ENCODE data around the gene CD163L1.

The CD163L1 gene

GRCh38 chr12:7444076-7444475 lies at the start of gene CD163L1:
Gene CD163L1, minus strand, starts transcription at chr12:7444153. Its CDS starts 26 bp downstream, at chr12:7444127.
- Histone ChIP-seq H3K36me3 (ENCODE audit: insufficient read depth, low read length) (no peaks in the 10 kb centered on the region), H3K4me3 (ENCODE audit: low read depth in 1 of 2, low read length in 2 of 2) (no peak within 1 kb of the TSS)
- ATAC-seq (ENCODE audit: insufficient read depth, low read depth), result no peak

GRCh38 chr12:7493006-7493405 lies 49.1 kb upstream of the CD163L1 start:
- no peak for DNase-seq
- H3K4me3 ChIP-seq (ENCODE audit: low read depth in 1 of 2, low read length in 2 of 2), result no peak overlapping the region
- no peaks in the 10 kb centered on the region for H3K9me3 ChIP-seq (ENCODE audit: insufficient read depth, low read length, severe bottlenecking)
- TF ChIP-seq EZH2 (IDR thresholded peaks at IDR 0.05; ENCODE audit: borderline replicate concordance, low read depth, low read length, severe bottlenecking) (no peak), CTCF (IDR thresholded peaks at IDR 0.05; ENCODE audit: borderline replicate concordance, extremely low read depth, low read length, poor library complexity, severe bottlenecking) (no peak)
- H4K20me1 ChIP-seq (ENCODE audit: insufficient read depth, low read length), result no peaks in the 10 kb centered on the region
- ATAC-seq (ENCODE audit: insufficient read depth, low read depth), result no peak
- H3K79me2 ChIP-seq (ENCODE audit: insufficient read depth, low read length), result no peaks in the 10 kb centered on the region
- no peaks in the 10 kb centered on the region for H3K36me3 ChIP-seq (ENCODE audit: insufficient read depth, low read length)
- H3K9ac ChIP-seq (ENCODE audit: low read depth, low read length), result no peak overlapping the region
- no peak overlapping the region for H3K4me2 ChIP-seq (ENCODE audit: insufficient read depth, low read length)
- no peak overlapping the region for H3K27ac ChIP-seq (ENCODE audit: low read length)
- H3K27me3 ChIP-seq (ENCODE audit: insufficient read depth, low read length, poor library complexity), result peaks cover 18% of the 10 kb centered on the region
- H3K4me1 ChIP-seq (ENCODE audit: insufficient read depth, low read length), result no peaks in the 10 kb centered on the region
- H2AFZ ChIP-seq (ENCODE audit: low read depth, low read length), result no peak overlapping the region

More at GRCh38 chr12:7444076-7444475, at the start of gene CD163L1:
- Histone ChIP-seq H3K4me1 (ENCODE audit: insufficient read depth, low read length) (no peaks in the 10 kb centered on the region), H3K79me2 (ENCODE audit: insufficient read depth, low read length) (no peaks in the 10 kb centered on the region), H4K20me1 (ENCODE audit: insufficient read depth, low read length) (no peaks in the 10 kb centered on the region), H3K4me2 (ENCODE audit: insufficient read depth, low read length) (no peak within 1 kb of the TSS), H3K27ac (ENCODE audit: low read length) (no peak within 1 kb of the TSS), H3K27me3 (ENCODE audit: insufficient read depth, low read length, poor library complexity) (peaks cover 7% of the 10 kb centered on the region), H2AFZ (ENCODE audit: low read depth, low read length) (no peak within 1 kb of the TSS), H3K9ac (ENCODE audit: low read depth, low read length) (no peak within 1 kb of the TSS), H3K9me3 (ENCODE audit: insufficient read depth, low read length, severe bottlenecking) (no peaks in the 10 kb centered on the region)
- TF ChIP-seq CTCF (IDR thresholded peaks at IDR 0.05; ENCODE audit: borderline replicate concordance, extremely low read depth, low read length, poor library complexity, severe bottlenecking) (no peak), EZH2 (IDR thresholded peaks at IDR 0.05; ENCODE audit: borderline replicate concordance, low read depth, low read length, severe bottlenecking) (no peak)
- DNase-seq, result no peak

GRCh38 chr12:7486512-7486911 lies 42.6 kb upstream of the CD163L1 start:
- Histone ChIP-seq H2AFZ (ENCODE audit: low read depth, low read length) (no peak overlapping the region), H3K9ac (ENCODE audit: low read depth, low read length) (no peak overlapping the region)
- no peak for ATAC-seq (ENCODE audit: insufficient read depth, low read depth)

More at GRCh38 chr12:7486512-7486911, 42.6 kb upstream of the CD163L1 start:
- no peaks in the 10 kb centered on the region for H3K36me3 ChIP-seq (ENCODE audit: insufficient read depth, low read length)
- no peaks in the 10 kb centered on the region for H3K4me1 ChIP-seq (ENCODE audit: insufficient read depth, low read length)
- H3K27me3 ChIP-seq (ENCODE audit: insufficient read depth, low read length, poor library complexity), result peaks cover 18% of the 10 kb centered on the region
- H3K79me2 ChIP-seq (ENCODE audit: insufficient read depth, low read length), result no peaks in the 10 kb centered on the region
- no peak overlapping the region for H3K27ac ChIP-seq (ENCODE audit: low read length)
- DNase-seq, result no peak
- H3K9me3 ChIP-seq (ENCODE audit: insufficient read depth, low read length, severe bottlenecking), result no peaks in the 10 kb centered on the region
- TF ChIP-seq EZH2 (IDR thresholded peaks at IDR 0.05; ENCODE audit: borderline replicate concordance, low read depth, low read length, severe bottlenecking) (no peak), CTCF (IDR thresholded peaks at IDR 0.05; ENCODE audit: borderline replicate concordance, extremely low read depth, low read length, poor library complexity, severe bottlenecking) (no peak)
- no peak overlapping the region for H3K4me2 ChIP-seq (ENCODE audit: insufficient read depth, low read length)
- H3K4me3 ChIP-seq (ENCODE audit: low read depth in 1 of 2, low read length in 2 of 2), result no peak overlapping the region
- no peaks in the 10 kb centered on the region for H4K20me1 ChIP-seq (ENCODE audit: insufficient read depth, low read length)

Measured in DND-41 (cell line).